OCI-M2 (cell line): Measurements from ENCODE around the gene UBXN10.
"Not testable (repeated sequence)": the region's sequence is repeated elsewhere in the genome, so short reads cannot be mapped to it uniquely, and the experiment has no call there.

Experiments used
- DNase-seq: peaks from one replicate; lab custom pipeline; 2025; ENCODE audit not compliant: unreplicated experiment; lab: John Stamatoyannopoulos, UW

UBXN10 gene

GRCh38 chr1:20199403-20199802 lies 13.5 kb downstream of the UBXN10 start:
- DNase-seq, result no peak

- no peak for DNase-seq
These were observed 13.9 kb downstream of the UBXN10 start for GRCh38 chr1:20199840-20200239.

- DNase-seq, result no peak
These were observed 15.1 kb downstream of the UBXN10 start for GRCh38 chr1:20200966-20201365.

- DNase-seq, result no peak
These were observed 16.3 kb downstream of the UBXN10 start for GRCh38 chr1:20202166-20202565.

GRCh38 chr1:20207546-20207945 lies 21.6 kb downstream of the UBXN10 start:
- no peak for DNase-seq

GRCh38 chr1:20209471-20209870 lies 23.6 kb downstream of the UBXN10 start:
- DNase-seq, result no peak

GRCh38 chr1:20210736-20211460 lies 25.0 kb downstream of the UBXN10 start:
- DNase-seq, result no peak

GRCh38 chr1:20211511-20211931 lies 25.6 kb downstream of the UBXN10 start:
- DNase-seq, result no peak

- no peak for DNase-seq
These were observed 26.3 kb downstream of the UBXN10 start for GRCh38 chr1:20212085-20212684.

GRCh38 chr1:20212685-20213331 lies 26.9 kb downstream of the UBXN10 start:
- DNase-seq, result no peak

- DNase-seq, result no peak
These were observed 29.8 kb downstream of the UBXN10 start for GRCh38 chr1:20215716-20216115.

- no peak for DNase-seq
These were observed 30.7 kb downstream of the UBXN10 start for GRCh38 chr1:20216574-20216973.

- not testable (repeated sequence) for DNase-seq
These were observed 33.2 kb downstream of the UBXN10 start for GRCh38 chr1:20219053-20219452.

- DNase-seq, result no peak
These were observed 34.1 kb downstream of the UBXN10 start for GRCh38 chr1:20220036-20220435.

- no peak for DNase-seq
These were observed 37.2 kb downstream of the UBXN10 start for GRCh38 chr1:20223106-20223505.

GRCh38 chr1:20223551-20224419 lies 37.9 kb downstream of the UBXN10 start:
- no peak for DNase-seq

GRCh38 chr1:20224546-20224945 lies 38.6 kb downstream of the UBXN10 start:
- DNase-seq, result no peak

- DNase-seq, result no peak
These were observed 41.8 kb downstream of the UBXN10 start for GRCh38 chr1:20227704-20228103.

- no peak for DNase-seq
These were observed 42.5 kb downstream of the UBXN10 start for GRCh38 chr1:20228314-20228825.

- DNase-seq, result no peak
These were observed 43.3 kb downstream of the UBXN10 start for GRCh38 chr1:20229171-20229570.

GRCh38 chr1:20232564-20232963 lies 46.7 kb downstream of the UBXN10 start:
- not testable (repeated sequence) for DNase-seq
